ENCODE results near the gene SDK2. TPM values are rescaled to one million over a fixed set of nuclear protein-coding genes. Genes with fewer than 3 reads are reported as not detected.

The SDK2 gene
- total and polyA plus RNA-seq, 2 experiments from 2014 or later: 0.74 to 5.1 TPM

GRCh38 chr17:73605444-73605843 is 38.8 kb downstream of the SDK2 start (continued):
- TF ChIP-seq CREB1 (CRISPR knock-in tag; IDR thresholded peaks at IDR 0.05; ENCODE audit: low read depth) (no peak), EZH2 (IDR thresholded peaks at IDR 0.05; ENCODE audit: low read depth, unreplicated experiment) (no peak), EZH2phosphoT487 (IDR thresholded peaks at IDR 0.05; ENCODE audit: unreplicated experiment) (no peak), CTCF (conservative IDR thresholded peaks at IDR 0.05; ENCODE audit: low read depth in 2 of 2) (no peak), JUNB (IDR thresholded peaks at IDR 0.05; ENCODE audit: unreplicated experiment) (no peak), ETS1 (IDR thresholded peaks at IDR 0.05) (no peak), POLR2AphosphoS5 (IDR thresholded peaks at IDR 0.05; ENCODE audit: low read depth) (no peak)

GRCh38 chr17:73604476-73604875 is 39.8 kb downstream of the SDK2 start:
- Histone ChIP-seq H2AFZ (no peak overlapping the region), H4K20me1 (replicated peaks; ENCODE audit: insufficient read depth) (no peaks in the 10 kb centered on the region), H3K27ac (ENCODE audit: low read depth) (no peak overlapping the region), H3K36me3 (ENCODE audit: insufficient read depth) (no peaks in the 10 kb centered on the region), H3F3A (replicated peaks; ENCODE audit: low read depth) (no peaks in the 10 kb centered on the region), H3K4me1 (ENCODE audit: insufficient read depth) (no peaks in the 10 kb centered on the region), H3K9me2 (ENCODE audit: insufficient read depth) (no peaks in the 10 kb centered on the region), H3K79me2 (replicated peaks; ENCODE audit: insufficient read depth) (no peaks in the 10 kb centered on the region), H3K4me3 (no peak overlapping the region), H3K27me3 (ENCODE audit: insufficient read depth) (no peaks in the 10 kb centered on the region), H3K4me2 (no peak overlapping the region)
- H3K27ac Mint-ChIP-seq: no peak overlapping the region
- peaks cover 9% of the 10 kb centered on the region for H3K27me3 Mint-ChIP-seq (ENCODE audit: insufficient read depth, low read depth, poor library complexity)
- DNase-seq (ENCODE audit: low spot score) (no peak), ATAC-seq (no peak)
- no peaks in the 10 kb centered on the region; the same call in 2 of the 3 replicates for H3K9me3 Mint-ChIP-seq
- H3K4me1 Mint-ChIP-seq: peaks cover 4% of the 10 kb centered on the region; the same call in 2 of the 3 replicates
- no peaks in the 10 kb centered on the region; the same call in 2 of the 3 replicates for H3K36me3 Mint-ChIP-seq (ENCODE audit: low read depth)
- no peak overlapping the region for H3K4me3 Mint-ChIP-seq
- no peak for TF ChIP-seq CTCF (conservative IDR thresholded peaks at IDR 0.05; ENCODE audit: low read depth in 2 of 2)
- no peak for TF ChIP-seq EZH2phosphoT487 (IDR thresholded peaks at IDR 0.05; ENCODE audit: unreplicated experiment)
- TF ChIP-seq EZH2 (IDR thresholded peaks at IDR 0.05; ENCODE audit: low read depth, unreplicated experiment): no peak
- no peak for TF ChIP-seq POLR2AphosphoS5 (IDR thresholded peaks at IDR 0.05; ENCODE audit: low read depth)
- TF ChIP-seq JUNB (IDR thresholded peaks at IDR 0.05; ENCODE audit: unreplicated experiment): no peak
- no peak for TF ChIP-seq NANOG (IDR thresholded peaks at IDR 0.05; ENCODE audit: borderline replicate concordance)
- no peak for TF ChIP-seq ZNF331 (CRISPR knock-in tag; IDR thresholded peaks at IDR 0.05; ENCODE audit: low read depth)
- no peak for TF ChIP-seq CREB1 (CRISPR knock-in tag; IDR thresholded peaks at IDR 0.05; ENCODE audit: low read depth)
- TF ChIP-seq STAT1 (IDR thresholded peaks at IDR 0.05; ENCODE audit: unreplicated experiment): no peak
- TF ChIP-seq ETS1 (IDR thresholded peaks at IDR 0.05): no peak
- TF ChIP-seq REST (IDR thresholded peaks at IDR 0.05; ENCODE audit: unreplicated experiment): no peak
- TF ChIP-seq ZNF114 (CRISPR knock-in tag; IDR thresholded peaks at IDR 0.05): no peak
